HG02798 (cell line): ENCODE measurements around the gene COL6A2.

Experiments used
- ATAC-seq: cut with Tn5 transposase; IDR thresholded peaks from one replicate; pipeline ENCODE4 v1.9.1; 2021; ENCODE audit warnings: mild to moderate bottlenecking; ENCODE audit not compliant: unreplicated experiment, poor library complexity

The COL6A2 gene

GRCh38 chr21:46122758-46123683 is 25.1 kb downstream of the COL6A2 start:
- no peak for ATAC-seq

- no peak for ATAC-seq
These were observed 26.4 kb downstream of the COL6A2 start for GRCh38 chr21:46124083-46124925.

- no peak for ATAC-seq
These were observed 27.3 kb downstream of the COL6A2 start for GRCh38 chr21:46124926-46125845.

- no peak for ATAC-seq
These were observed 28.0 kb downstream of the COL6A2 start for GRCh38 chr21:46125846-46126301.

- no peak for ATAC-seq
These were observed 28.7 kb downstream of the COL6A2 start for GRCh38 chr21:46126309-46127238.

- ATAC-seq, result no peak
These were observed 29.6 kb downstream of the COL6A2 start for GRCh38 chr21:46127239-46128105.

GRCh38 chr21:46128106-46128932 is 30.4 kb downstream of the COL6A2 start:
- ATAC-seq, result no peak

GRCh38 chr21:46128933-46129571 is 31.1 kb downstream of the COL6A2 start:
- no peak for ATAC-seq

GRCh38 chr21:46129846-46130651 is 32.1 kb downstream of the COL6A2 start:
- no peak for ATAC-seq

GRCh38 chr21:46130831-46131587 is 33.1 kb downstream of the COL6A2 start:
- no peak for ATAC-seq

- ATAC-seq, result no peak
These were observed 33.6 kb downstream of the COL6A2 start for GRCh38 chr21:46131588-46131837.

- ATAC-seq, result no peak
These were observed 34.1 kb downstream of the COL6A2 start for GRCh38 chr21:46131838-46132651.

- no peak for ATAC-seq
These were observed 38.0 kb downstream of the COL6A2 start for GRCh38 chr21:46135782-46136395.

GRCh38 chr21:46136739-46137349 is 38.9 kb downstream of the COL6A2 start:
- no peak for ATAC-seq
